ENCODE data around the gene STK10.

Gene STK10

DNA sequence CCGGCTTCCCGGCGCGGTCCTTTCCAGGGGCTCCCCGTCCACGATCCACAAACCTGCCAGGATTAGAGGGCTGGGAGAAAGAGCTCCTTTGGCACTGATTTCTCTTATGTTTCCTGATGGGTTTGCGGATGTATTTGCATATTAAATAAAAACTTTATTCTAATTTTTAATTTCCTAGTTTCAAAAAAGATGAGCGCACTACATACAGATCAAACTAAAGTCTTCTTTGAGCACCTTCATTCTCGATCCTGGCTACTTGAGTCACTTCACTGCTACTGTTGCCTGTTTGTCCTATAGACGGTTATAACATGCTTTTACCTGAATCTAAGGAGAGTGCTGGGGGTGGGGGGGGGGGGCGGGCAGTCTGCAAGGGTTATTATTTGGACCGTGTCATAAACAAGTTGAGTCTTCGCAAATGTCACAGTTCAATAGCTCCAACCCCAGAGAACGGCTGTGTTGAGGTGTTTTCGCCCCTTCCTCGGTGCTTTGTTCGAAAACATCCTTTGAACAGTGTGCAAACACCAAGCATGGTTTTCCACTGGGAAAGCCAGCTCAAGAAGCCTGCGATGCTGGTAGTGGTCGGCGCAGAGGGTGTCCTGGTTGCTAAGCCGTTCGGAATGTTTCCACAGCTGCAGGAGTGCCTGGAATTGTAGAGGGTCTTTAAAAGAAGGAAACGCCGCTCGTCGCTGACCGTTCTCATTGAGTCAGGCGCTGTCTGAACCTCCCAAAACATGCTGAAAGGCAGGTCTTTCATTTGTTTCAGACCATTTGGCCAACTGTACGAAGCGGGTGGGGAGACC lies 1.1 kb upstream of the STK10 start:
- ATAC-seq (no peak), DNase-seq (no peak)

- peak; percentile 79 for DNase-seq
- peak; percentile 50 for ATAC-seq
Measured at GRCh38 chr5:172187118-172188032, 649 bp downstream of the STK10 start.

DNA sequence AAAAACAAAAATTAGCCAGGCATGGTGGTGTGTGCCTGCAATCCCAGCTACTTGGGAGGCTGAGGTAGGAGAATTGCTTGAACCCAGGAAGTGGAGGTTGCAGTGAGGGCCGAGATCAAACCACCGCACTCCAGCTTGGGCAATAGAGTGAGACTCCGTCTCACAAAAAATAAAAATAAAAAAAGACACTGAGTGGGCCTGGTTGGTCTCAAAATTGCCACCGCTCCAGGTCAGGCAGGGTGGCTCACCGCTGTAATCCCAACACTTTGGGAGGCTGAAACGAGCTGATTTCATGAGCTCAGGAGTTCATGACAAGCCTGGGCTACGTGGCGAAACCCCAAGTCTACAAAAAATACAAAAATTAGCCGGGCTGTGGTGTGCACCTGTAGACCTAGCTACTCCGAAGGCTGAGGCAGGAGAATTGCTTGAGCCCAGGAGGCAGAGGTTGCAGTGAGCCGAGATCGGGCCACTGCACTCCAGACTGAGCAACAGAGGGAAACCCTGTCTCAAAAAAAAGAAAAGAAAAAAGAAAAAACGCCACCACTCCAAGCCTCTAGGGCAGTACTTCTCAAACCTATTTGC lies 1.8 kb downstream of the STK10 start:
- DNase-seq (no peak), ATAC-seq (no peak)

GRCh38 chr5:172185096-172185461 lies 2.9 kb downstream of the STK10 start:
- DNase-seq (no peak), ATAC-seq (no peak)

GRCh38 chr5:172183881-172184280 lies 4.1 kb downstream of the STK10 start:
- ATAC-seq (no peak), DNase-seq (no peak)

DNA sequence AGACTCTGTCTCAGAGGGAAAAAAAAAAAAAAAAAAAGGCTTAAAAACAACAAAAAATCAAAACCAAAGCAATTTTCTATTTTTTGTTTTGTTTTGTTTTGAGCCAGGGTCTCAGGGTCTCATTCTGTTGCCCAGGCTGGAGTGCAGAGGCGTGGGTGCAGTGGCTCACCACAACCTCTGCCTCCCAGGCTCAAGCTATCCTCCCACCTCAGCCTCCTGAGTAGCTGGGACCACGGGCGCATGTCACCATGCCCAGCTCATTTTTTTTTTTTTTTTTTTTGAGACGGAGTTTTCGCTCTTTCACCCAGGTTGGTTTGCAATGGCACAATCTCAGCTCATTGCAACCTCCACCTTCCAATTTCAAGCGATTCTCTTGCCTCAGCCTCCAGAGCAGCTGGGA lies 5.7 kb downstream of the STK10 start:
- DNase-seq = no peak
- no peak for ATAC-seq

DNA sequence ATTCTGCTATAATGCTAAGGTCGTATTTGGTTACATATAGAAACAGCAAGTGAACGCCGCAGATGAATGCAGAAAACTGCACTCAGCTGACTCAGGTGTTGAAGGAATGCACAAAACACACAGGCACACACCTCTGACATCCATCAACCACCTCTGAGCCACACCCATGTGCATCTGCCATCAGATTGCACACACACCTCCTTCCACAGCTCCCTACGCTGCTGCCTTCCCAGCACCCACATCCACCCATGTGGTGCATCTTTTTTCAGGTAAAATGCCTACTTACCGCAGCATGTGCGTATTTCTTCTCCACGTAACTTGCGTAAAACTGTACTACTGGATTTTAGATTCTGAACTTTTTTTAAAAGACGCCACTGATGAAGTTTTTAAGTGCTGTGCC lies 7.1 kb downstream of the STK10 start:
- no peak for DNase-seq
- ATAC-seq = no peak

GRCh38 chr5:172178991-172179989 lies 8.7 kb downstream of the STK10 start:
- ATAC-seq = peak; percentile 44

GRCh38 chr5:172178301-172178987 lies 9.6 kb downstream of the STK10 start:
- peak; percentile 33 for DNase-seq
- ATAC-seq = no peak

More at GRCh38 chr5:172178991-172179989, 8.7 kb downstream of the STK10 start:
- peak; percentile 71 for DNase-seq

- ATAC-seq (no peak), DNase-seq (no peak)
Measured at GRCh38 chr5:172177176-172177575, 10.8 kb downstream of the STK10 start.

DNA sequence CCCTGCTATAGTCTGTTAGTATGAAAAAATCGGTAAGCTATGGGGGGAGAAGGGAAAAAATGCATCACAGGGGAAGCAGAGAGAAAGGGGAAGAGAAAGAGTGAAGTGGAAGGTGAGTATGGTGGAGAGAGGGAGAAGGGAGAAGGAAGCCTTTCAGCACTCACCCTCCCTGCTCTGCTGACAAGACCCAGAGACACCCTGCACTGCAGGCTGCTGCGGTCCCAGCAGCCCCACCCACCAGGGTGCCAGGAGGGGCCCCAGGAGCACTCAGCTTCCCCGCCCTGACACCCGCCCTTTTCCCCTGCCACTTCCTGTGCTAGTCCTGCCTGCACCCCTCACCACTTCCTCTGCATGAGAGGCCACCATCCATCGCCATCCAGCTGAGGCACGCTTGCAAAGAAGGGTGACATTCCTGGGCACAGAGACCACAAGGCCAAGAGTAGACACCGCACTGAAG lies 12.7 kb downstream of the STK10 start:
- ATAC-seq (peak; percentile 77), DNase-seq (peak; percentile 92)

DNA sequence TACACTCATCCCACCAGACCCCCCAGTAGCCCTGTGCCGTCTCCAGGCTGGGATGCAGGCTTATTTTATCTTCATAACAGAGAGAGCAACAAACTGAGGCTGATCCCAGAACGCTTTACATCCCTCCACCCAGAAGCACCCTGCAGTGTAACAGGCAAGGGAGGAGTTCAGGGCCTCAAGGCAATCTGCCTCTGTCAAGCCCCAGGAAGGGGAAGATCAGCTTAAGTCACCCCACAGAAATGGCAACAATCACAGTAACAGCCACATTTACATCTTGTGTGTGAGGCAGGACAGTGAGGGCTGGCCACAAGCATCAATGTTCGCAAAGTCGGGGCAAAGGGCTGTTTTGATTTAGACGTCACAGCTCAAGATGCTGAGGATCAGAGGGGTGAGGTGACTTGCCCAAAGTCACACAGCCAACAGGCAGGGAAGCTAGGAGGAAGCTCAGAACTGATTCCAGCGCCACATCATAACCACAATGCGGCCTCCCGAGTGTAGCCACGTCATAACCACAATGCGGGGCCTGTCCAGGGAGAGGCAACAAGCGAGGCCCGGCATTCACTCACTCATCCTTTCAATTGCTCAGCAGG lies 14.4 kb downstream of the STK10 start:
- DNase-seq (peak; percentile 85), ATAC-seq (peak; percentile 55)

DNA sequence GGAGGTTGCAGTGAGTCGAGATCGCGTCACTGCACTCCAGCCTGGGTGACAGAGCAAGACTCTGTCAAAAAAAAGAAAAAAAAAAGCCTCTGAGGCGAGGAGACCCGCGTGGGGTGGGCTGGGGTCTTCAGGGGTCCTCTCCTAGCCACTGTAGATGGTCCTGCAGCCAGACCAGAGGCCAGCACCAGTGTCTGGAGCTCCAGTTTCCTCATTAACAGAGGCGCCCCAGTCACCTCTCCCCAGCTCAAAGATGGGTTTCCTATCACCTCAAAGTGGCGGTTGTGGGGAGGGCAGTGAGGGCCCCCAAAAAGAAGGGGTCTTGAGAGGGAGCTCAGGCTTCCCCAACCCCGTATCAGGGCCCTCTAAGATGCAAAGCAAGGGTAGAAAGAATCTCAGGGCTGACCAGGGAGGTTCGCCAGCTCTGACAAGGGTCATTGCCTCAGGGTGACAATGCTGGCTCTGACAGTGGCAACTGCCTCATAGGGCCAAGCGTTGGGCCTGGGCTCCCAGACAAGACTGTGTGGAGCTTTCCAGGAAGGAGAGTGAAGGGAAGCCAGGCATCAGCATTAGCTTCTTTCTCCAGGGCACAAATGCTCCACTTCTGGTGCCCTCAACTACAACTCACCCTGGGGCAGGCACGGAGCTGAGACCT lies 15.0 kb downstream of the STK10 start:
- ATAC-seq = no peak

GRCh38 chr5:172171118-172171517 lies 16.9 kb downstream of the STK10 start:
- no peak for ATAC-seq
- DNase-seq = no peak

More for the DNA sequence above, 15.0 kb downstream of the STK10 start:
- no peak for DNase-seq

DNA sequence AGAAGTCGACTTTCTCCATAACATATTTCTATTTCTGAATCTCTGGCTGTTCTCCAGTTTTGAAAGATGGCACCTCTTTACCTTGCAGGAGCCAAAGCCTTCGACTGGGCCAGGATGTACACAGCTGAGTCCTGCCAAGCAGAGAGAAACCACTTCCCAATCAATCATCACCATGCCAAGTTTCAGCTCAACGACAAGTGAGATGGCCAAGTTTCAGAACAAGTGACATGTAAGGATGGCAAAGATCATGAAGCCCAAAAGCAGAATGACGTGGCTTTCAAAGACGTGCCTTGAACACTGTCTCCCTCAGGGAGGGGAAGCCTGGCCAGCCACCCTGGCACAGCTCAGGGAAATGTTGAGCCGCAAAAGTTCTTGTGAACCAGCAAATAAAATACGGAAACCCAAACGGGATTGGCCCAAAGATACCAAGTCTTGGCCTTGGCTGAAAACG lies 17.7 kb downstream of the STK10 start:
- ATAC-seq = no peak

DNA sequence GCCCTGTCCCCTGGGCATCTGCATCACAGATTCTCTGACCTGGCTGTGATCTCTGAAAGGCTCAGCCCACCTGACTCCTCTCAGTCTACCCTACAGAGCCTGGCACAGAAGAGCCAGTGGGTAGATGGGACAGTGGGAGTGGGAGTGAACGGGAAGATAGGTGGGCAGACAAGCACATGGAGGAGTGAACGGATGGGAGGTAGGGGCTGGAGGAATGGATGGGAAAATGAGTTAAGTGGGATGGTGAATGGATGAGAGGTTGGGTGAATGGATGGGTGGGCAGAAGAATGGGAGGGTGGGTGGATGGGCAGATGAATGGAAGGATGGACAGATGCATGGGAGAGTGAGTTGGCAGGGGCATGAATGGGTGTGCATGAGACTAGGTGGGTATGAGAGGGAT lies 18.8 kb downstream of the STK10 start:
- no peak for DNase-seq
- no peak for ATAC-seq

More for the DNA sequence above, 17.7 kb downstream of the STK10 start:
- no peak for DNase-seq

GRCh38 chr5:172168311-172168710 lies 19.7 kb downstream of the STK10 start:
- DNase-seq (no peak), ATAC-seq (no peak)

DNA sequence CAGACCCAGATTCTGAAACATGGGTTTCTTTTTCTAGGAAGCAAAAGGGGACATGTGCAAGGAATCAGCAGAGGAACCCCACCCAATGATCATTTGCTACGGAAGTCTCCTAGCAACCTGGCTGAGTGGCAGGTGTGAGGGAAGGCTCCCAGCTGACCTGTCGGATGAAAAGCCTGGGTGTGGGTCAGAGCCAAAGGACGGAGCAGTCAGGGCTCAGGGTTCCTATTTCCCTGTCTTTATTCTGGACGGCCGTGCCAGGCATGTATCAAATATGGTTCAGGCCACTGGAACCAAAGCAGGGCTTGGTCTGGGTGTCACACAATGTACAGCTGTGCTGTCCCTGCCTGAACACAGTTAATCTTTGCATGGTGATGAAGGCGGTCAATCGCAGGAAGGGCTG lies 20.1 kb downstream of the STK10 start:
- no peak for DNase-seq
- ATAC-seq = no peak

GRCh38 chr5:172166030-172166826 lies 21.8 kb downstream of the STK10 start:
- no peak for DNase-seq
- no peak for ATAC-seq

All from stimulated activated naive CD8-positive, alpha-beta T cell treated with anti-CD3 and anti-CD28 coated beads, Interleukin-15, Interleukin-2, amounts not matched to agents 100 U/mL and 50 U/mL, for 24 hours (primary cell).